Activated CD8-positive, alpha-beta memory T cell treated with anti-CD3 and anti-CD28 coated beads, Interleukin-2, amount 50 U/mL, for 1 hour (primary cell): ENCODE measurements around the gene EIF4EBP3.
"Not testable (repeated sequence)": the region's sequence is repeated elsewhere in the genome, so short reads cannot be mapped to it uniquely, and the experiment has no call there.

Experiments
- DNase-seq: peaks from one replicate; pipeline ENCODE4 v3.0.0-alpha.2; 2020; ENCODE audit errors: extremely low read depth

Gene EIF4EBP3

DNA sequence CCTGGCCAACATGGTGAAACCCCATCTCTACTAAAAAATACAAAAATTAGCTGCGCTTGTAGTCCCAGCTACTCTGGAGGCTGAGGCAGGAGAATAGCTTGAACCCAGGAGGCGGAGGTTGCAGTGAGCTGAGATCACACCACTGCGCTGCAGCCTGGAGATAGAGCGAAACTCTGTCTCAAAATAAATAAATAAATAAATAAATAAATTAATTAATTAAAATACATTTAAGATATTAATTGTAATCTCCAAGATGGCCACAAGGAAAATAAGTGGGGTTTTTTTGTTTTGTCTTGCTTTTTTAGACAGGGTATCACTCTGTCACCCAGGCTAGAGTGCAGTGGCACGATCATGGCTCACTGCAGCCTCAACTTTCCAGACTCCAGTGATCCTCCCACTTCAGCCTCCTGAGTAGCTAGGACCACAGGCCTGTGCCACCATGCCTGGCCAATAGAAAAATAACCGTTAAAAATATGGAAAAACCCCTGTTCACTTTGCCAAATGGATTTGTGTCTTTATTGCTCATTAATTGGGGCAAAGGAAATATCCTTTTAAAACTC lies 31.8 kb downstream of the EIF4EBP3 start:
- not testable (repeated sequence) for DNase-seq

- no peak for DNase-seq
Measured at GRCh38 chr5:140587495-140587894, 40.0 kb downstream of the EIF4EBP3 start.

GRCh38 chr5:140588311-140589070 lies 41.0 kb downstream of the EIF4EBP3 start:
- DNase-seq: no peak

GRCh38 chr5:140590861-140591260 lies 43.4 kb downstream of the EIF4EBP3 start:
- no peak for DNase-seq

DNA sequence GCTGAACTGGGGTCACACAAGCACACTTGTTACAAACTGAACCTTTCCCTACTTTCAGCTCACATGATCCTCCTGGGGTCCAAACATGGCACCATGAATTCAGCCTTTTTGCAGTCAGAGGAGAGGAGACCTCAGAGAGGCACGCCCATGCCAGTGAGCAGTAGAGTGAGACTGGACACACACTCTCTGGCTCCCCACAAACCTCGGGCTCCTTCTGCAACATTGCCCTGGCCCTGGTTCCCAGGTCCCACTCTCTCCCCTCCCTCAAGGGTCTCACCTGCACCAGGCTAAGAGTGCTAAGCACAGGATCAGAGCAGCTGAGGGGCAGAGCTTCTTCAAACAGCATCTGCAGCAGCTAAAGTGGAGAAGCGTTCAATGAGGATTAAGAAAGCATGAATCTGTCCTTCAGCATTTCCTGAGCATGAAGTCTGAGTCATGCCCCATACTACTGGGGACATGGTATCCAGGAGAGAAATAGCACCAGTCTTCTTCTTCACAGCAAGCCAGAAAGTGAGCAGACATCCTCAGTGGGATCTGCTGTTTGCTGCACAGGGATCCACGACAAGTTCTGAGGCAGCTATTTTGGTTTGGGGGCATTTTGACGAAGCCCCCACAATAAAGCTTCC lies 44.4 kb downstream of the EIF4EBP3 start:
- no peak for DNase-seq

DNA sequence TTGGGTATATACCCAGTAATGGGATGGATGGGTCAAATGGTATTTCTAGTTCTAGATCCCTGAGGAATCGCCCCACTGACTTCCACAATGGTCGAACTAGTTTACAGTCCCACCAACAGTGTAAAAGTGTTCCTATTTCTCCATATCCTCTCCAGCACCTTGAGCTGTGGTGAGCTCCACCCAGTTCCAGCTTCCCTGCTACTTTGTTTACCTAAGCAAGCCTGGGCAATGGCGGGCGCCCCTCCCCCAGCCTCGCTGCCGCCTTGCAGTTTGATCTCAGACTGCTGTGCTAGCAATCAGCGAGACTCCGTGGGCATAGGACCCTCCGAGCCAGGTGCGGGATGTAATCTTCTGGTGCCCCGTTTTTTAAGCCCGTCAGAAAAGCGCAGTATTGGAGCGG lies 45.6 kb downstream of the EIF4EBP3 start:
- not testable (repeated sequence) for DNase-seq

GRCh38 chr5:140594169-140594568 lies 46.7 kb downstream of the EIF4EBP3 start:
- no peak for DNase-seq

- no peak for DNase-seq
Measured at GRCh38 chr5:140595538-140596300, 48.3 kb downstream of the EIF4EBP3 start.

GRCh38 chr5:140596321-140596741 lies 48.9 kb downstream of the EIF4EBP3 start:
- no peak for DNase-seq

GRCh38 chr5:140598836-140599235 lies 51.4 kb downstream of the EIF4EBP3 start:
- no peak for DNase-seq
